GM23338 (cell line): ENCODE results near the gene MMADHC.

Source experiments
- CREB1 ChIP-seq: fragments of 250-450 bp; sonication (Bioruptor Pico); IDR thresholded peaks from 2 replicates; pipeline ENCODE4 v1.5.0; 2020; ENCODE audit warnings: low read depth, mild to moderate bottlenecking, moderate library complexity
- CTCF ChIP-seq, 2 experiments: fragments of 200-600 bp in 1 of 2; sonication (generic) in 1 of 2; conservative IDR thresholded peaks; 2 replicates each; pipeline versions ENCODE4 v1.5.1 to v1.6.1; 2016 to 2017; ENCODE audit warnings: antibody characterized with exemption in 2 of 2, low read depth in 2 of 2, mild to moderate bottlenecking in 2 of 2, moderate library complexity in 1 of 2
- ETS1 ChIP-seq: IDR thresholded peaks from 2 replicates; pipeline ENCODE4 v1.6.1; 2016; ENCODE audit warnings: antibody characterized with exemption
- EZH2 ChIP-seq: fragments of 200-600 bp; sonication (generic); IDR thresholded peaks from one replicate; pipeline ENCODE4 v1.8.0; 2017; ENCODE audit warnings: antibody characterized with exemption, mild to moderate bottlenecking, low read depth; ENCODE audit not compliant: unreplicated experiment
- EZH2phosphoT487 ChIP-seq: fragments of 200-600 bp; sonication (generic); IDR thresholded peaks from one replicate; pipeline ENCODE4 v1.8.1; 2018; ENCODE audit warnings: antibody characterized with exemption; ENCODE audit not compliant: unreplicated experiment
- JUNB ChIP-seq: IDR thresholded peaks from one replicate; pipeline ENCODE4 v1.6.1; 2016; ENCODE audit warnings: antibody characterized with exemption; ENCODE audit not compliant: unreplicated experiment
- NANOG ChIP-seq: IDR thresholded peaks from 2 replicates; pipeline ENCODE4 v1.6.1; 2016; ENCODE audit warnings: antibody characterized with exemption, borderline replicate concordance
- POLR2AphosphoS5 ChIP-seq: IDR thresholded peaks from 2 replicates; pipeline ENCODE4 v1.6.1; 2016; ENCODE audit warnings: antibody characterized with exemption, low read depth
- REST ChIP-seq: IDR thresholded peaks from one replicate; pipeline ENCODE4 v1.6.1; 2018; ENCODE audit warnings: antibody characterized with exemption; ENCODE audit not compliant: unreplicated experiment
- STAT1 ChIP-seq: IDR thresholded peaks from one replicate; pipeline ENCODE4 v1.6.1; 2016; ENCODE audit warnings: antibody characterized with exemption; ENCODE audit not compliant: unreplicated experiment
- ZNF114 ChIP-seq: fragments of 250-450 bp; sonication (Bioruptor Pico); IDR thresholded peaks from 2 replicates; pipeline ENCODE4 v1.5.0; 2020; ENCODE audit warnings: mild to moderate bottlenecking, moderate library complexity
- ZNF331 ChIP-seq: fragments of 250-450 bp; sonication (Bioruptor Pico); IDR thresholded peaks from 2 replicates; pipeline ENCODE4 v1.5.0; 2020; ENCODE audit warnings: low read depth, mild to moderate bottlenecking, moderate library complexity
- ZNF462 ChIP-seq: fragments of 250-450 bp; sonication (Bioruptor Pico); IDR thresholded peaks from 2 replicates; pipeline ENCODE4 v1.5.0; 2020; ENCODE audit warnings: mild to moderate bottlenecking, moderate library complexity

- TF ChIP-seq EZH2phosphoT487 = no peak
- no peak for TF ChIP-seq CTCF (conservative IDR thresholded peaks at IDR 0.05; ENCODE audit: low read depth in 2 of 2)
- TF ChIP-seq POLR2AphosphoS5 = no peak
- no peak for TF ChIP-seq REST
- TF ChIP-seq ETS1 = no peak
- TF ChIP-seq EZH2 = no peak
- no peak for TF ChIP-seq NANOG
- no peak for TF ChIP-seq ZNF331 (CRISPR knock-in tag)
- no peak for TF ChIP-seq CREB1 (CRISPR knock-in tag)
- TF ChIP-seq STAT1 = no peak
- TF ChIP-seq ZNF114 (CRISPR knock-in tag) = no peak
- TF ChIP-seq JUNB = no peak
- TF ChIP-seq ZNF462 (CRISPR knock-in tag) = no peak
Observed at GRCh38 chr2:149613704-149614103, 26.1 kb upstream of the MMADHC start.
